Suppressor macrophage treated with lipopolysaccharide for 4 hours (primary cell): ENCODE results near the gene CDC42EP1.
A peak's percentile ranks its signal among the peaks of the same experiment; 100 is the strongest.
"Not testable (repeated sequence)": the region's sequence is repeated elsewhere in the genome, so short reads cannot be mapped to it uniquely, and the experiment has no call there.

Source experiments
- DNase-seq: peaks from one replicate; pipeline ENCODE4 v3.0.0-alpha.2; 2020

Gene CDC42EP1, protein sequence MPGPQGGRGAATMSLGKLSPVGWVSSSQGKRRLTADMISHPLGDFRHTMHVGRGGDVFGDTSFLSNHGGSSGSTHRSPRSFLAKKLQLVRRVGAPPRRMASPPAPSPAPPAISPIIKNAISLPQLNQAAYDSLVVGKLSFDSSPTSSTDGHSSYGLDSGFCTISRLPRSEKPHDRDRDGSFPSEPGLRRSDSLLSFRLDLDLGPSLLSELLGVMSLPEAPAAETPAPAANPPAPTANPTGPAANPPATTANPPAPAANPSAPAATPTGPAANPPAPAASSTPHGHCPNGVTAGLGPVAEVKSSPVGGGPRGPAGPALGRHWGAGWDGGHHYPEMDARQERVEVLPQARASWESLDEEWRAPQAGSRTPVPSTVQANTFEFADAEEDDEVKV

DNA sequence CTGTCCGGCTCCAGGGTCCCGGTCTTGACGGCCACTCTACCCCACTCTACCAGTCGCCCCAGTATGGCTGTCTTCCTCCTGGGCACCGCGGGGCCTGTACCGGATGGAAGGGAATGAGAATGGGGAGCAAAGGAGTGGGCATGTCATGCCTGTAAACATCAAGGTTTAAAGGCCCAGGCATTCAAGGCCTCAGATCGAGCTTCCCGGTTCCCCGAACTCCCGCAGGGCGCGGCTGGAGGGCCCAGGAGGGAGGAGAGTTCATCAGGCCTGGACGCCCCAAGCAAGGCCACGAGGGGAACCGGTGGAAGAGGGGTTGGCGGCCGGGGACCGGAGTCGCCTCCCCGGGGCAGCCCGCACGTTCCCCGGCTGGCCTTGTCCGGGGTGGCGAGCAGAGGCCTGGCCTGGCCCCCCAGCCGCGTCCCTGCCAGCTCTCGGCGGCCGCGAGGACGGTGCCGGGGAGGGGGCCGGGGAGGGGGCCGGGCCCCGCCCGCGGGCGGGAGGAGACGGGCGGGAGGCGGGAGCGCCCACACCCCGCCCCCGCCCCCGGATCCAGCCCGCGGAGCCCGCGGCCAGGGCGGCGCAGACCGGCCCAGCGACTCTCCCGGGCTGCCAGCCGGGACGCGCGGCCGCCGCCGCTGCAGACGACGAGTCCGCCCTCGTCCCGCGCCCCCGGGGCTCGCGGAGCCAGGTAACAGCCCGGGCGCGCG lies at the start of gene CDC42EP1:
Gene CDC42EP1, plus strand, starts transcription at position 580 of the 707 bp plus-strand sequence. CDS start 5,870 bp downstream, outside the sequence.
- no peak for DNase-seq

DNA sequence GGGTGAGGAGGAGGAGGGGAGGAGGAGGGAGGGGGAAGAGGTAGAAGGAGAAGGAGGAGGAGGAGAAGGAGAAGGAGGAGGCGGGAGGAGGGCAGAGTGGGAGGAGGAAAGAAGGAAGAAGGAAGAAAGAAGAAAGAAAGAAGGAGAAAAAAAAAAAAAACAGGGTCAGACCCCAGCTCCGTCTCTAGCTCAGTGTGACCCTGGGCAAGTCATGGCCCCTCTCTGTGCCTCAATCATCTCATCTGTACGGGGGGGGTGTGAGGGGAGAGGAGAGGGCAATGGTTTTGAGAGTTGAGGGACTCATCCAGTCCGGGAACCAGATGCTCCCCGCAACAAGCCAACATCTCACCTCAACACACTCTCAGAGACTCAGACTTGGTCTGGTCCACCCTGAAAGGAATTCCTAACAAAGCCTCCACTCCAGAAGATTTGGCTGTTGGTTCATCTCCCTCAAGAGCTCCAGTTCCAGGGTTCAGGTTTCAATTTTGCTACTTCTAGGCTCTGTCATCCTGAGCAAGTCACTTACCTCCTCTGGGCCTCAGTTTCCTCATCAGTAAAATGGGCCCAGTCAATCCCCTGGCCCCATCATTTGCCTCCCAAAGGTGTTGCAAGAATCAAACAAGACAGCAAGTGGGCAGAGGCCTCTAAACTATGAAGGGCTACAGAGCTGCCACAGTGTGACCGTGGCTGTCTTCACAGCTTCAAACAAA lies 48.7 kb upstream of the CDC42EP1 start:
- no peak for DNase-seq

DNA sequence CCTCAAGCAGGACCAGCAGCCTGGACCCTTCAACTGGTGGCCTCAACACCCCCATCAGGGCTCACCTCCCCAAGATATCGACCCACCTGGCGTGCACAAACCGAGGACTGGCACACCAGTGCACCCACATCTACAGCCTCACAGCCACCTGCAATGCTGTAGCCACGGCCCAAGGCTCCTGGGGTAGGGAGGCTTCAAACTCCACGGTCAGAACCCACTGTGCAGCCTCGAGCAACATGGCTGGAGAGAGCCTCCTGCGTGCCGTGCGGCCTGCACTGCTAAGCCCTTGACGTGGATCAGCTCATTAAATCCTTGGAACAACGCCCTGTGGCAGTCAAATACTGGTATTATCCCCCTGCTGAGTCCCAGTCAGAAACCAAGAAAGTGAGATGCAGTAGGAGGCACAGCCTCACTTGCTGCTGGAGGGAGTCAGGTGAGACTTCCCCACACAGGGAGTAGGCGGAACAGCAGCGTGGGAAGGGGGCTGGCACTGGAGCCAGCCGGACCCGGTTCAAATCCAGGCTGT lies 45.7 kb upstream of the CDC42EP1 start:
- no peak for DNase-seq

DNA sequence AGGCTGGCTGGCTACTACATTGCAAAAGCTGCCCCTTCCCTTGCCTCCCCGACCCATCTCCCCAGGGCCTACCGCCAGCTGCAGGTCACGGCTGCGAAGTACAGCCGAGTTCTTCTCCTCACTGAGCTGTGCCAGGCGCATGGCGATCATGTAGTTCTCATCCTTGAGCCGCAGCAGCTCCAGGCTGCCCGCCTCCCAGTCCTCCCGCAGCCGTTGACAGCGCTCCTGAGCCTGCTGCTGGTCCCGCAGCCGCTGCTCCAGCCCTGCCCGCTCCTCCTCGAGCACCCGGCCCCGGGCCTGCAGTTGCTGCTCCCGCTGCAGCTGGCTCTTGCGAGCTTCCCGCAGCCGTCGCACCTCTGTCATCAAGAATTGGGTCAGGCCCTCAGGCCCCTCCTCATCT lies 44.4 kb upstream of the CDC42EP1 start:
- DNase-seq = no peak

DNA sequence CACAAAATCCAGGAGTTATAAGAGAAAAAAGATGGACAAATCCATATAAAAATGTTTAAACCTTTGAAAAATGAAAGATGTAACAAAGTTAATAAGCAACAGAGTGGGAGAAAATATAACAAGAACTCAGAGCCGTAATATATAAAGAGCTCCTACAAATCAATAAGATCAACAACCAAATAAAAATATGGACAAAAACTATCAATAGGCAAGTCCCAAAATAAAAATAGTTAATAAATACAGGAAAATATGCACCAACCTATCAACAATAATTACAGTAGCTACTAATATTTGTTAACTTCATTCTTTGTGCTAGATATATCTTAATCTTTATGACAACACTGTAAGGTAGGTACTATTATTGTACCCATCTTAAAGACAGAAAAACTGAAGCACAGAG lies 43.8 kb upstream of the CDC42EP1 start:
- no peak for DNase-seq

DNA sequence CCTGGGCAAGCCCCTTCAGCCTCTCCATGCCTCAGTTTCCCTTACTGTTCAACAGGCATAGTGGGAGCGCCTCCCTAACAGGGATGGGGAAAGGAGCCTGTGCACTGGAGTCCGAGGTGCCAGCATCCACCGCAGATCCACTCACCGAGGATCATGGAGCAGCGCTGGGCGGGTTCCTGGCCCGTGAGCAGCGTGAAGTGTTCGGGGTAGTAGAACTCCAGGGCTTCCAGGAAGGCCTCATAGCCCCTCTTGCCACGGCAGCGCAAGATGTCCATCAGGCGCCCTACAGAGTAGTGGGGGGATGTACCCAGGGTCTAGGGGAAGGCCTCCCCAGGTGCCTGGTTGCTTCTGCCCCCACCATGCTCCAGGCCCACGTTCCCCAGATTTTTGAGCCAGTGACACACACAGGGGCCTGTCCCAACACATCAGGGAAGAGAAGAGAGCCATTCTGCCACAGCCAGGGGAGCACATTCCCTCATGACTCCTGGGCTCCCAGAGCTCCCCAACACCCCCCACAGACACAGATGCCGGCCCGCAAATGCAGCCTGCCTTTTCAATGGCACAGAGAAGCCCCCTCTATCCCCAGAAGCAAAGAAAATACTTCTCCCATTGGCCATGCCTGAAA lies 42.3 kb upstream of the CDC42EP1 start:
- no peak for DNase-seq

DNA sequence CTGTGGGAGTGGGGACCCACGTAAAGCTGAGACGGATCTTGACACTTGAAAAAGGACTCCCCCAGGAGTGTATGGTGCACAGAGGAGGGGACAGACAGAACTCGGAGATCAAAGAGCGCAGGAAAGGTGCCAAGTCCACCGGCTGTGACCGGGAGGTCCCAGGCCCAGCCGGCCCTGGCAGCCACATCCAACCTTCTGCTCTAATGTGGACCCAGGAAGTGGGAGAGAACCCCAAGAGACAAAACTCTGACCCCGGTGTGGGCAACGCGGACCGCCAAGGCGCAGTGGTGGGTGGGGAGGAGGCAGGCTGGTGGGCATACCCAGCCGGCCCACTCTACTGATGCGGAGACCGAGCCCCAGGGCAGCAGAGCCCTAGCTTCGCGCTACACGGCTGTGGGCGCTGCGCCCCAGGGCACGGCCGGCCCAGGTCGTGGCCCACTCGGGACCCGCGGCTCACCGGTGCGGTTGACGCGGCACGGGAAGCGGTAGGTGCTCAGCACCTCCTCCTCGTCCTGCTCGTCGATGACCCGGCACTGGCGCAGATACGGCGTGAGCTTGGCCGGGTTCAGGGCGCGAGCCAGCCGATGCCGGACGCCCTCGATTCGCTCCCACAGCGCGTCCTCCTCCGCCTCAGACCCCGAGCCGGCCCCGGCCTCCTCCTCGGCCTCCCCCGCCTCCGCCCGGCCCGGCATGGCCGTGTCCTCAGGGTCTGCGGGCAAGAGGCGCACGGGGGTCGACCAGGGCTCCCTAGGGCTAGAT lies 41.6 kb upstream of the CDC42EP1 start:
- DNase-seq = no peak

DNA sequence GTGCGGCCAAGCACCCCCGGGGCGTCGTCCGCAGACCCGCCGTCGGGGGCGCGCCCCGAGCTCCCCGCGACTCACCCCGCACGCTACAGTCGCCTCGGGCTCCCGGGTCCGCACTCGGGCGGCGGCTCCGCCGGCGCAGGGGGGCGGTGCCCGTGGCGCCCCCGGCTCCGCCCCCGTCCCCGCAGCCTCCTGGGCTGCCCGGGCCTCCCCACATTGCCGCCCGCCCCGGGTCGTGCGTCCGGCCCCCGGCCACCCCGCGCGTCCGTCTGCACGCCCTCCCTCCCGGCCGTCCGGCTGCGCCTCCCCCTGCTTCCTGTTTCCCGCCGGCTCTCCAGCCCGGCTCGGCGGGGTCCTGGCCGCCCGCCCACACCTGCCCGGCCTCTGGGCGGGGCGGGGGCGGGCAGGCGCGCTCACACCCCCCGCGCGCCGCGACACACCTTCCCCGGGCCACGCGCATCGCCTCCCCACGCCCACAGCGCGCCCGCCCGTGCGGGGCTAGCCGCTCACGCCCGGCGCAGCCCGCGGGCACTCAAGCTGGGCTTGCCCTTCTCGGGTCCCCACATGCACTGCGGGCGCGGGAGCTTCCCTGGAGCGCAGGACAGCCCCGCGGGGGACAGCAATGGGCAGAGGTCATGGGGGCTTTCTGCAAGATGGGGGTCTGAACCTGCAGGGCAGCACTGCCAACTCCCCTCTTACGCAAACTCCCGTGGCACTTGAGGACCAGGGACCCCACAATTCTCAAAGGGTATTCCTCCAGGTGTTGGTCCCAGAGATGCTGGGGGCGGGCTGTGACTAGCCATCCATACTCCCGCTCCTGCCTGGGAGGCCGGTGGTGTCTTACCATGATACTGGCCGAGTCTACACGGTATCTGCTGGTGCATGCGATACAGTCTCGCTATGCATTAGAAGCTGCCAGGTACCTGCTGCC lies 40.7 kb upstream of the CDC42EP1 start, which contains the start of gene CARD10:
Gene CARD10, minus strand, starts transcription at position 148 of the 928 bp plus-strand sequence. CDS start 215 bp downstream, outside the sequence.
- no peak for DNase-seq

DNA sequence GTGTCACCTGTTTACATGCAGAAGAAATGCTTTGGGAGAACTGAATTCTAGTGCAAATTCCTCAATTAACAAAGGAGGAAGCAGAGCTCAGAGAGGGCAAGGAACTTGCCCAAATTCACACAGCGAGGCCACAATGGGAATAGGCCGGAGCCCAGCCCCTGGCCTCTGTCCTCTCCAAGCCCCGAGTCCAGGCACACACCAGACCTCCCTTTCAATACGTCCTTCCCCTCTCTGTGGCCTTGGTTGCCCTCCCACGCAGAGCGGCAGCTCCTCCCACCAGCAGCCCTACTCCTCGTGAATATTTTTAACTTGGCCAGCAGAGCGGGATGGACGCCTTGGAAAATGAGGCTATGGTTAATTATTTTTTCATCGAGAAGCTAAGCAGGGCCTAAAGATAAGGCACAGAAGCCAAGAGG lies 39.5 kb upstream of the CDC42EP1 start:
- DNase-seq = no peak

DNA sequence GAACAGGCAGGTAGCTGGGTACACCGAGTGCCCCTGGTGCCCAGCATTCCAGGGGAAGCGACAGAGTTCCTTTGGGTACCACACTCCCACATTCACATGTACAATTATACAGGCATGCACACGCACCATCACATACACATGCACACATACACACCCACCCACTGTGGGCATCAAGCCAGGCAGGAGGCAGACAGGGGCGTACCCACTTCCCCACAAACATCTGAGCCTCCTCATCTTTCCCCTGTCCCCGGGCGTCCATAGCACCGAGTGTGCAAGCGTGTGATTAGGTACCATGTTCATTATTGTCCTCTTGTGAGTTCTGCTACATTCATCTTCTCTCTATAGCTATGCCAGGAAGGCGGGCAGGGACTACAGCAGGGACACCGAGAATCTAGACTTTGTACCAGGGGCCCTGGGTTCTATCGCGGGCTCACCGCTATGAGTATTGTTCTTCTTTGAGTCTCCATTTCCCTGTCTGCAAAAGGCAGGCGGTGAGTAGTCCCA lies 39.0 kb upstream of the CDC42EP1 start:
- DNase-seq = no peak

DNA sequence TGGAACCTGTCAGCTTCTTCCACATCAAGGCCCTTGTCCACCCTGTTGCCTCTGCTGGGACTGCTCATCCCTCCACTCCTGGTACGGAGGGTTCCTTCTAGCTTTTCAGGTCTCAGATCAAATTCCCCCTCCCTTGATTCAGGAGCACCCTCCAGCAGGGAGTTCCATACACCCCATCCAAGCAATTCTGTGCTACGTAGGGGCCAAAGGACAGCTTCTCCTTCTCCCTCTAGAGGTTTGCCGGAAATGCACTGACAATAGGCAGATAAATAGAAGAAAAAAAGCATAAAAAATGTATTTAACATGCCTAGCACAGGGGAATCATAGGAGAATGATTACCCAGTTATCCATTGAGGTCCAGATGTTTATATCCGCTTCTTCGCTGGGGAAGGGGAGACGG lies 37.8 kb upstream of the CDC42EP1 start:
- no peak for DNase-seq

DNA sequence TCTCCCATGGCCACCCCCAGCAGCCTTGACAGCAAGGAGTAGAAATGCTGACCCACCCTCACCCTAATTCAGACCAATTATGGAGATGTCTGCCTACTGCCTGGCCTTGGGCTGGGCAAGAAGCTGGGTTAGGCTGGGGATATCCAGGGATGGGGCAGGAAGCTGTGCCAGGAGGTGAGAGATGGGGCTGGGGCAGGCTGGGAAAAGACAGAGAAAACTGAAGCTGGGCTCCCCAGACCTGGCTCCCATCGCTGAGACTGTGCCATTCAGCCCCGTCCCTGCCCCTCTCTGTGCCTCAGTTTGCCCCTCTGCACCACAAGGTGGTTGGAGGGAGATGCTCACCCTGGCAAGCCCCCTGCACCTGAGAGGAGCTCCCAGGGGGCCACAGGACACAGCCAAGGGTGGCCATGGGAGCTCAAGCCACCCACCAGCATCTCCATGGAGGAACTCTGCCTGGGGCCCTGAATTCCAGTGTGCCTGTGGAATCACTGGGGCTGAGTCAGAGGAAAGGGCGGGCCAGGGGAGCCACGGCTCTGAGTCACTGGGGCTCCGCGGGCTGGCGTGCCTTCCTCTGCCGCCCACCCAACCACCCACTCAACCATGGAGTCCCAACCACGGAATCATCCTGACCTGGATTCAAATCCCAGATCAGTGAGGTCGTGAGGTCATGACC lies 35.1 kb upstream of the CDC42EP1 start:
- peak; percentile 68 for DNase-seq

DNA sequence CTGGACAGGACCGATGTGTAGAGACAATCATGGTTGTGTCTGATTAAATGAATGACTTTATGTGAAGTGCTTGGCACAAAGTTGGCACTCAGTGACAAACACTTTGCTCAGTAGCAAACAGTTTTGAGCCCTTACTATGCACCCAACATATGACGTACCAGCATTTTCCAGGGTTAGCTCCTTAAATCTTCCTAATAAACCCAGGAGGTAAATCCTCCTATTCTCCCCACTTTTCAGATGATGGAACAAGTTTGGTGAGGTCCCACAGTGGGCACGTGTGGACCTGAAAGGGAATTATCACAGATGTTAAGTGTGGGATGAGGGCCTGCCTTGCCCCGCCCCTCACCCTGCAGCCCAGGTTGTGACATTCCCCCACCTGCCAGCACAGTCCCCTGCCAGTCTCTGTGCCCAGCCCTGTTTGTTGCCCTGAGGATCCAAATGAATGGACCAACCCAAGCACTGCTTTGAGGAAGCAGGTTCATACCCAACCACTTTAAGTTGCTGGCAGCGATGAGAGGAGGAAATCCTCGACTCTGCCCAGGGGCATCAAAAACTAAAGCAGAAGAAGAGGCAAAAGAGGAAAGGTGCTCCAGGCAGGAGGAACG lies 34.4 kb upstream of the CDC42EP1 start:
- DNase-seq = no peak

DNA sequence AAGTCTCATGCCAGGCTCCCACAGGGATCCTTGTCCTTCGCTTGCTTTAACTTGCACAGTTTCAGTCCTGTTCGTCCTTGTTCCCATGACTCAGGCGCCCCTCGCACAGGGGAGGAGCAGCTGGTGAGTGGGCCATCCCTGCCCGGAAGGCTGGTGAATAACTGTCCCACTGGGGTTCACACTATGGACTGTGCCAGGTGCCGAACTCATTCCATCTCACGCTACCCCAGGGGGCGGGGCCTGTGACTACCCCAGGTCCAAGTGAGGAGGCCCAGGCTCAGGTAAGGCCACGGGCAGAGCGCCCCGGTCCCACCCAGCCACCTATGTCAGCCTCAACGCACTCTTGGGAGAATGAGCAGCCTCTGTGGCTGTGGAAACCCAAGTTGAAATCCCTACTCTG lies 33.9 kb upstream of the CDC42EP1 start:
- no peak for DNase-seq

DNA sequence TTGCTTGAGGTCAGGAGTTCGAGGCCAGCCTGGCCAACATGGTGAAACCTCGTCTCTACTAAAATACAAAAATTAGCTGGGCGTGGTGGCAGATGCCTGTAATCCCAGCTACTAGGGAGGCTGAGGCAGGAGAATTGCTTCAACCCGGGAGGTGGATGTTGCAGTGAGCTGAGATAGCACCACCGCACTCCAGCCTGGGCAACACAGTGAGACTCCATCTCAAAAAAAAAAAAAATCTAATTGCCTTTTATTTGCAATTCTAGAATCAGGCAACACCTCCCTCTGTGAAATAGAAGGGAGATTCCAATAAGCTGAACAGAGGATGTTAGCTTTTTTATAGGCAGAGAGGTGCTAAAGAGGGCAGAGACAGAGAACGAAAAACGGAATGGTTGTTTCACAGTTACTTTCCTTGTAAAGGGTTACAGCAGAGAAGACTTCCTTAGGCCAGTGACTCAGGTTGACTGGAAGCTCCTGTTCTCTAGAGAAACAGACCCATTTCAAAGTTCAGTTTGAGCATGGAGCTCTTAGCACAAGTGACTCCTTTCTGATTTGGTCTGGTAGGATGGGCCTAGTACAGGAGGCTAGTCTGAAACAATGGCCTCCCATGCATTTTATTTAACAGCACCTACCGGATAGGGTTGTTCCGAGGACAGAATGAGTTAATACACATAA lies 33.1 kb upstream of the CDC42EP1 start:
- not testable (repeated sequence) for DNase-seq

DNA sequence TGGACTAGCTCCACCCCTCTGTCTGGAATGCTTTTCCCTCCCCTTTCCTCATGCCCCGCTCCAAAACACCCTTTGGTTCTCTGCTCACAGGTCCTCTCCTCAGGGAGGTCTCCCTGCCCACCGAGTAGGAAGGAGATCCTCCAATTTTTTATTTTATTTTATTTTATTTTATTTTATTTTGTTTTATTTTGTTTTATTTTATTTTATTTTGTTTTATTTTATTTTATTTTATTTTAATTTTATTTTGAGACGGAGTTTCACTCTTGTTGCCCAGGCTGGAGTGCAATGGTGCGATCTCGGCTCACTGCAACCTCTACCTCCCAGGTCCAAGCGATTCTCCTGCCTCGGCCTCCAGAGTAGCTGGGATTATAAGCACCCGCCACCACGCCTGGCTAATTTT lies 32.3 kb upstream of the CDC42EP1 start:
- not testable (repeated sequence) for DNase-seq

DNA sequence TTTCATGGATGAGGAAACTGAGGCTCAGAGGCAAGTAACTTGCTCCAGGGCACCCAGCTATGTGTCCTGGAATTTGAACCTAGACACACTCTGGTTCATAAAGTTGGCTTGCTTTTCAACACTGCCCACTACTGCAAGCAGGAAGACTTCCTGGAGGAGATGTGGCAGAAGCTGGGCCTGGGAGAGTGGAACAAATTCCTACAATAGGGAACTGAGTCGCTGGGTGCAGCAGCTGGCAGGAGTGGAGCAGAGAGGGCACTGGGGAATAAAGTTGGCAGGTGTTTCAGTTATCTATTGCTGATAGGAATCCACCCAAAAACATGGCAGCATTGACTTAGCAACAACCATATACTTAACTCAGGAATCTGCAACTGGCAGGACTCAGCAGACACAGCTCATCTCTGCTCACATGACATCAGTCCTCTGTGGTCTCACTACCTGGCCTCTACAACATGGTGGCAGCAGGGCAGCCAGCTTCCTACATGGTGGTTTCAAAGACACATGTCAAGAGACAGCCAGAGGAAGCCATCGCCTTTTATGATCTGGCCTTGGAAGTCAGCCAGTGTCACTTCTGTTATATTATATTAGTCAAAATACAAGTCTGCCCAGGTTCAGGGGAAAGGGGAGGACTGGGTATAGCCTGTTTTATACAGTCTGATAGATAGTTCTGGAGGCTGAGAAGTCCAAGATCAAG lies 30.5 kb upstream of the CDC42EP1 start:
- DNase-seq = peak; percentile 33

DNA sequence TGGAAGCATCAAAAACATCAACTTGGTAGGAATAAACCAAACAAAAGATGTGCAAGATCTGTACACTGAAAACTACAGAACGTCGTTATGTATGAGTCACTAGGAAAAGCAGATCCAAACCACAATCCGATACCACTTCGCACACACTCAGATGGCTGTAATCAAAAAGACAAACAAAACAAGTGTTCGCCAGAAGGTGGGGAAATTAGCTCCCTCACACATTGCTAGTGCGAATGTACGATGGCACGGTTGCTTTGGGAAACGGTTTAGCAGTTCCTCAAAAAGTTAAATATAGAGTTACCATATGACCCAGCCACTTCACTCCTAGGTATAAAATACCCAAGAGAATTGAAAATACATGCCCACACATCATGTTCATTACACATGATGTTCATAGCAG lies 26.3 kb upstream of the CDC42EP1 start:
- peak; percentile 65 for DNase-seq
